Measurements from ENCODE around the gene PLEKHA5. TPM values are rescaled to one million over a fixed set of nuclear protein-coding genes. Genes with fewer than 3 reads are reported as not detected.
"Not testable (repeated sequence)": the region's sequence is repeated elsewhere in the genome, so short reads cannot be mapped to it uniquely, and the experiment has no call there.

PLEKHA5 gene
- total RNA-seq, 2 experiments from 2014 or later = 6.7 to 8.9 TPM

GRCh38 chr12:19375888-19376287 is 246.4 kb downstream of the PLEKHA5 start:
- CTCF ChIA-PET = no interaction called here
- ATAC-seq = no peak
- no peak overlapping the region for H3K27ac Mint-ChIP-seq
- H3K4me1 Mint-ChIP-seq = peaks cover 2% of the 10 kb centered on the region
- DNase-seq = no peak
- no peaks in the 10 kb centered on the region for H3K9me3 Mint-ChIP-seq (ENCODE audit: low read depth)
- no peaks in the 10 kb centered on the region for H3K27me3 Mint-ChIP-seq
- H3K36me3 Mint-ChIP-seq = peaks cover 6% of the 10 kb centered on the region
- H3K4me3 Mint-ChIP-seq = no peak overlapping the region

- DNase-seq (no peak), ATAC-seq (no peak)
- no peaks in the 10 kb centered on the region for H3K27me3 Mint-ChIP-seq
- no peak overlapping the region for H3K4me3 Mint-ChIP-seq
- H3K36me3 Mint-ChIP-seq = peaks cover 7% of the 10 kb centered on the region
- no peaks in the 10 kb centered on the region for H3K9me3 Mint-ChIP-seq (ENCODE audit: low read depth)
- CTCF ChIA-PET = no interaction called here
- peaks cover 5% of the 10 kb centered on the region for H3K4me1 Mint-ChIP-seq
- no peak overlapping the region for H3K27ac Mint-ChIP-seq
Observed at GRCh38 chr12:19376691-19377090, 247.2 kb downstream of the PLEKHA5 start.

GRCh38 chr12:19382111-19382526 is 252.6 kb downstream of the PLEKHA5 start:
- DNase-seq (peak; percentile 66), ATAC-seq (peak; percentile 86)
- peaks cover 5% of the 10 kb centered on the region for H3K36me3 Mint-ChIP-seq
- H3K27me3 Mint-ChIP-seq = no peaks in the 10 kb centered on the region
- H3K4me3 Mint-ChIP-seq = no peak overlapping the region
- H3K9me3 Mint-ChIP-seq (ENCODE audit: low read depth) = no peaks in the 10 kb centered on the region
- no peak overlapping the region for H3K27ac Mint-ChIP-seq
- H3K4me1 Mint-ChIP-seq = peaks cover 14% of the 10 kb centered on the region
- CTCF ChIA-PET = interaction anchor here (0.8 kb wide), 1 partner anchor 11 kb away, joined by 3 read pairs; no protein-coding TSS in a partner anchor

- H3K27ac Mint-ChIP-seq = no peak overlapping the region
- ATAC-seq (no peak), DNase-seq (no peak)
- H3K9me3 Mint-ChIP-seq (ENCODE audit: low read depth) = no peaks in the 10 kb centered on the region
- peaks cover 14% of the 10 kb centered on the region for H3K4me1 Mint-ChIP-seq
- CTCF ChIA-PET = no interaction called here
- no peaks in the 10 kb centered on the region for H3K27me3 Mint-ChIP-seq
- peaks cover 5% of the 10 kb centered on the region for H3K36me3 Mint-ChIP-seq
- no peak overlapping the region for H3K4me3 Mint-ChIP-seq
Observed at GRCh38 chr12:19382563-19382962, 253.0 kb downstream of the PLEKHA5 start.

GRCh38 chr12:19387161-19387560 is 257.6 kb downstream of the PLEKHA5 start:
- Mint-ChIP-seq H3K4me1 (peaks cover 6% of the 10 kb centered on the region), H3K9me3 (ENCODE audit: low read depth) (no peaks in the 10 kb centered on the region), H3K27me3 (peaks cover 3% of the 10 kb centered on the region), H3K36me3 (no peaks in the 10 kb centered on the region), H3K4me3 (no peak overlapping the region), H3K27ac (no peak overlapping the region)
- ATAC-seq (no peak), DNase-seq (no peak)
- CTCF ChIA-PET = no interaction called here

- Mint-ChIP-seq H3K27me3 (peaks cover 3% of the 10 kb centered on the region), H3K9me3 (ENCODE audit: low read depth) (no peaks in the 10 kb centered on the region), H3K27ac (no peak overlapping the region), H3K4me3 (no peak overlapping the region), H3K36me3 (no peaks in the 10 kb centered on the region), H3K4me1 (no peaks in the 10 kb centered on the region)
- ATAC-seq (no peak), DNase-seq (no peak)
- CTCF ChIA-PET = no interaction called here
Observed at GRCh38 chr12:19388131-19388549, 258.6 kb downstream of the PLEKHA5 start.

- Mint-ChIP-seq H3K4me1 (no peaks in the 10 kb centered on the region), H3K27me3 (peaks cover 3% of the 10 kb centered on the region), H3K36me3 (no peaks in the 10 kb centered on the region), H3K9me3 (ENCODE audit: low read depth) (peaks cover 2% of the 10 kb centered on the region), H3K27ac (no peak overlapping the region), H3K4me3 (no peak overlapping the region)
- ATAC-seq (no peak), DNase-seq (no peak)
- CTCF ChIA-PET = no interaction called here
Observed at GRCh38 chr12:19390051-19390598, 260.6 kb downstream of the PLEKHA5 start.

GRCh38 chr12:19392644-19393043 is 263.1 kb downstream of the PLEKHA5 start:
- H3K9me3 Mint-ChIP-seq (ENCODE audit: low read depth); H3K4me1 Mint-ChIP-seq; DNase-seq; CTCF ChIA-PET; ATAC-seq; H3K36me3 Mint-ChIP-seq; H3K27me3 Mint-ChIP-seq; H3K27ac Mint-ChIP-seq; H3K4me3 Mint-ChIP-seq: not testable (repeated sequence)

GRCh38 chr12:19394385-19394784 is 264.9 kb downstream of the PLEKHA5 start:
- no peaks in the 10 kb centered on the region for H3K36me3 Mint-ChIP-seq
- H3K4me1 Mint-ChIP-seq = no peaks in the 10 kb centered on the region
- peaks cover 2% of the 10 kb centered on the region for H3K9me3 Mint-ChIP-seq (ENCODE audit: low read depth)
- CTCF ChIA-PET = no interaction called here
- H3K27me3 Mint-ChIP-seq = peaks cover 3% of the 10 kb centered on the region
- DNase-seq = no peak
- no peak overlapping the region for H3K27ac Mint-ChIP-seq
- ATAC-seq = no peak
- no peak overlapping the region for H3K4me3 Mint-ChIP-seq

- ATAC-seq (no peak), DNase-seq (no peak)
- no peak overlapping the region for H3K27ac Mint-ChIP-seq
- H3K4me1 Mint-ChIP-seq = peaks cover 3% of the 10 kb centered on the region
- no peaks in the 10 kb centered on the region for H3K27me3 Mint-ChIP-seq
- no peaks in the 10 kb centered on the region for H3K36me3 Mint-ChIP-seq
- peaks cover 2% of the 10 kb centered on the region for H3K9me3 Mint-ChIP-seq (ENCODE audit: low read depth)
- CTCF ChIA-PET = no interaction called here
- no peak overlapping the region for H3K4me3 Mint-ChIP-seq
Observed at GRCh38 chr12:19397534-19397933, 268.0 kb downstream of the PLEKHA5 start.

- H3K27me3 Mint-ChIP-seq = no peaks in the 10 kb centered on the region
- no peak overlapping the region for H3K4me3 Mint-ChIP-seq
- H3K4me1 Mint-ChIP-seq = peaks cover 11% of the 10 kb centered on the region
- DNase-seq = no peak
- ATAC-seq = no peak
- H3K27ac Mint-ChIP-seq = no peak overlapping the region
- peaks cover 2% of the 10 kb centered on the region for H3K9me3 Mint-ChIP-seq (ENCODE audit: low read depth)
- no peaks in the 10 kb centered on the region for H3K36me3 Mint-ChIP-seq
- CTCF ChIA-PET = no interaction called here
Observed at GRCh38 chr12:19398376-19399363, 269.1 kb downstream of the PLEKHA5 start.

- CTCF ChIA-PET; H3K36me3 Mint-ChIP-seq; H3K4me3 Mint-ChIP-seq; H3K27me3 Mint-ChIP-seq; DNase-seq; ATAC-seq; H3K27ac Mint-ChIP-seq; H3K9me3 Mint-ChIP-seq (ENCODE audit: low read depth): not testable (repeated sequence)
- peaks cover 23% of the 10 kb centered on the region for H3K4me1 Mint-ChIP-seq
Observed at GRCh38 chr12:19400649-19401285, 271.2 kb downstream of the PLEKHA5 start.

- H3K27ac Mint-ChIP-seq = no peak overlapping the region
- H3K27me3 Mint-ChIP-seq = no peaks in the 10 kb centered on the region
- CTCF ChIA-PET = no interaction called here
- H3K9me3 Mint-ChIP-seq (ENCODE audit: low read depth) = peaks cover 4% of the 10 kb centered on the region
- H3K36me3 Mint-ChIP-seq = peaks cover 10% of the 10 kb centered on the region
- no peak for DNase-seq
- H3K4me1 Mint-ChIP-seq = peaks cover 23% of the 10 kb centered on the region
- no peak for ATAC-seq
- no peak overlapping the region for H3K4me3 Mint-ChIP-seq
Observed at GRCh38 chr12:19402211-19402610, 272.7 kb downstream of the PLEKHA5 start.
